ENCODE measurements around the gene USP35.

Gene USP35

GRCh38 chr11:78205691-78206090, 17.0 kb downstream of the USP35 start:
- H3K79me2 ChIP-seq (ENCODE audit: low read length): no peaks in the 10 kb centered on the region
- H3K4me3 ChIP-seq (ENCODE audit: low read length): no peak overlapping the region
- no peaks in the 10 kb centered on the region for H3K9me3 ChIP-seq (replicated peaks; ENCODE audit: insufficient read depth, low read length)

GRCh38 chr11:78207532-78208256, 19.0 kb downstream of the USP35 start:
- DNase-seq: no peak
- no peaks in the 10 kb centered on the region for H3K9me3 ChIP-seq (replicated peaks; ENCODE audit: insufficient read depth, low read length)
- H3K9me2 ChIP-seq (replicated peaks; ENCODE audit: insufficient read depth, low read length): no peaks in the 10 kb centered on the region
- H3K9ac ChIP-seq (ENCODE audit: low read length): no peak overlapping the region
- H3K27me3 ChIP-seq (replicated peaks; ENCODE audit: insufficient read depth, low read length): no peaks in the 10 kb centered on the region
- H3K4me1 ChIP-seq (ENCODE audit: low read length): peaks cover 5% of the 10 kb centered on the region; the same call in 1 of the 2 replicates
- H4K20me1 ChIP-seq (ENCODE audit: insufficient read depth, low read length): no peaks in the 10 kb centered on the region
- no peak overlapping the region for H3K4me3 ChIP-seq (ENCODE audit: low read length)
- no peak for TF ChIP-seq EZH2 (optimal IDR thresholded peaks at IDR 0.05; ENCODE audit: low read depth, low read length)
- no peak for TF ChIP-seq CTCF (IDR thresholded peaks at IDR 0.05; ENCODE audit: low read length)
- TF ChIP-seq EZH2phosphoT487 (IDR thresholded peaks at IDR 0.05; ENCODE audit: low read length): no peak
- no peaks in the 10 kb centered on the region for H3F3A ChIP-seq (ENCODE audit: insufficient read depth, low read length)
- H2AFZ ChIP-seq (ENCODE audit: low read length): no peak overlapping the region
- H3K36me3 ChIP-seq (replicated peaks; ENCODE audit: insufficient read depth, low read length): no peaks in the 10 kb centered on the region
- H3K27ac ChIP-seq (ENCODE audit: low read length): no peak overlapping the region
- H3K4me2 ChIP-seq (ENCODE audit: low read depth, low read length): no peak overlapping the region
- no peaks in the 10 kb centered on the region for H3K79me2 ChIP-seq (ENCODE audit: low read length)

More at GRCh38 chr11:78205691-78206090, 17.0 kb downstream of the USP35 start:
- Histone ChIP-seq H2AFZ (ENCODE audit: low read length) (no peak overlapping the region), H3K9ac (ENCODE audit: low read length) (no peak overlapping the region), H3K27ac (ENCODE audit: low read length) (no peak overlapping the region), H3K4me2 (ENCODE audit: low read depth, low read length) (no peak overlapping the region), H4K20me1 (ENCODE audit: insufficient read depth, low read length) (no peaks in the 10 kb centered on the region), H3K9me2 (replicated peaks; ENCODE audit: insufficient read depth, low read length) (no peaks in the 10 kb centered on the region), H3K36me3 (replicated peaks; ENCODE audit: insufficient read depth, low read length) (no peaks in the 10 kb centered on the region), H3K4me1 (ENCODE audit: low read length) (peaks cover 10% of the 10 kb centered on the region), H3F3A (ENCODE audit: insufficient read depth, low read length) (no peaks in the 10 kb centered on the region), H3K27me3 (replicated peaks; ENCODE audit: insufficient read depth, low read length) (no peaks in the 10 kb centered on the region)
- DNase-seq: no peak
- no peak for TF ChIP-seq CTCF (IDR thresholded peaks at IDR 0.05; ENCODE audit: low read length)
- TF ChIP-seq EZH2phosphoT487 (IDR thresholded peaks at IDR 0.05; ENCODE audit: low read length): no peak
- no peak for TF ChIP-seq EZH2 (optimal IDR thresholded peaks at IDR 0.05; ENCODE audit: low read depth, low read length)

GRCh38 chr11:78208257-78209165, 19.8 kb downstream of the USP35 start:
- no peak overlapping the region for H3K27ac ChIP-seq (ENCODE audit: low read length)

More at GRCh38 chr11:78208257-78209165, 19.8 kb downstream of the USP35 start:
- no peak overlapping the region for H2AFZ ChIP-seq (ENCODE audit: low read length)
- no peak overlapping the region for H3K4me3 ChIP-seq (ENCODE audit: low read length)
- no peaks in the 10 kb centered on the region for H3F3A ChIP-seq (ENCODE audit: insufficient read depth, low read length)
- H3K4me2 ChIP-seq (ENCODE audit: low read depth, low read length): no peak overlapping the region
- H3K9ac ChIP-seq (ENCODE audit: low read length): no peak overlapping the region
- H3K9me3 ChIP-seq (replicated peaks; ENCODE audit: insufficient read depth, low read length): no peaks in the 10 kb centered on the region
- no peak for TF ChIP-seq CTCF (IDR thresholded peaks at IDR 0.05; ENCODE audit: low read length)
- no peak for TF ChIP-seq EZH2 (optimal IDR thresholded peaks at IDR 0.05; ENCODE audit: low read depth, low read length)
- TF ChIP-seq EZH2phosphoT487 (IDR thresholded peaks at IDR 0.05; ENCODE audit: low read length): no peak
- H4K20me1 ChIP-seq (ENCODE audit: insufficient read depth, low read length): no peaks in the 10 kb centered on the region
- H3K79me2 ChIP-seq (ENCODE audit: low read length): no peaks in the 10 kb centered on the region
- no peaks in the 10 kb centered on the region for H3K4me1 ChIP-seq (ENCODE audit: low read length)
- H3K36me3 ChIP-seq (replicated peaks; ENCODE audit: insufficient read depth, low read length): no peaks in the 10 kb centered on the region
- H3K27me3 ChIP-seq (replicated peaks; ENCODE audit: insufficient read depth, low read length): no peaks in the 10 kb centered on the region
- DNase-seq: no peak
- H3K9me2 ChIP-seq (replicated peaks; ENCODE audit: insufficient read depth, low read length): no peaks in the 10 kb centered on the region
